Upper lobe of left lung (tissue), 4 donors: ENCODE data around the gene CROT.

ENCODE experiments used
- EP300 ChIP-seq, 4 donors: sonication (generic); formaldehyde crosslinking; IDR thresholded peaks; one replicate each; pipeline ENCODE4 v1.5.1; 2017; ENCODE audit warnings: antibody characterized with exemption in 4 of 4, control low read depth in 2 of 4
- POLR2A ChIP-seq, 4 donors: fragments of 450-650 bp; IDR thresholded peaks; one replicate each; pipeline ENCODE4 v1.5.1; 2016 to 2017; ENCODE audit warnings: antibody characterized with exemption in 4 of 4, mild to moderate bottlenecking in 2 of 4
- POLR2AphosphoS5 ChIP-seq, 2 donors: sonication (generic); formaldehyde crosslinking; IDR thresholded peaks; one replicate each; pipeline ENCODE4 v1.5.1; 2017; ENCODE audit warnings: antibody characterized with exemption in 2 of 2
- TF ChIP-seq, protein P1 (sequence below), 6 experiments: fragments of 450-650 bp in 4 of 6; fragments of 200-600 bp in 2 of 6; sonication (generic) in 2 of 6; IDR thresholded peaks; one replicate each; pipeline ENCODE4 v1.5.1; 2016 to 2019; ENCODE audit warnings: antibody characterized with exemption in 6 of 6

DNA sequence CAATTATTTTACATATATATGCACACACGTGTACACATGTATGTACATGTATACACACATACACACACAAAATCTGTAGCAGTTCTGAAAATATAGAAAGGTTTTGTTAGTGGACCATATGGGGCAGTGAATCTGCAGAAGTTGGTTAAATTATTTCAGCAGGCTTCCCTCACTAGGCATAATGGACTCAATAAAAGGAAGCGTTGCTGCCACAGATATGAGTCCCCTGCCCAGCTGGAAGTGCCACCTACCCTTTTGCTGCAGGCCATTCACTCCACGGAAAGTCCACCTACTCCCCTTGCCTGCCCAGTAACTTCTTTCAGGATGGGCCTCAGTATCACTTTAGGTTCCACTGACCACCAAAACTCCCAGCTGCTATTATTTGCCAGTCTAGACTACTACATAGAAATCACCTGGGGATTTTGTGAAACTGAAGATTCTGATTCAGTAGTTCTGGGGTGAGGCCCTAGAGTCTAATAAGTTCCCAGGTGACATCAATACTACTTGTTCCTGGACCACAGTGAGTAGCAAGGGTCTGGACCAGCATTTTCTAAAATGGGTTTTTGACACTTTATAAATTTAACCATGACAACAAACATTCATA lies 29.3 kb upstream of the CROT start:
- TF ChIP-seq, protein P1, sequence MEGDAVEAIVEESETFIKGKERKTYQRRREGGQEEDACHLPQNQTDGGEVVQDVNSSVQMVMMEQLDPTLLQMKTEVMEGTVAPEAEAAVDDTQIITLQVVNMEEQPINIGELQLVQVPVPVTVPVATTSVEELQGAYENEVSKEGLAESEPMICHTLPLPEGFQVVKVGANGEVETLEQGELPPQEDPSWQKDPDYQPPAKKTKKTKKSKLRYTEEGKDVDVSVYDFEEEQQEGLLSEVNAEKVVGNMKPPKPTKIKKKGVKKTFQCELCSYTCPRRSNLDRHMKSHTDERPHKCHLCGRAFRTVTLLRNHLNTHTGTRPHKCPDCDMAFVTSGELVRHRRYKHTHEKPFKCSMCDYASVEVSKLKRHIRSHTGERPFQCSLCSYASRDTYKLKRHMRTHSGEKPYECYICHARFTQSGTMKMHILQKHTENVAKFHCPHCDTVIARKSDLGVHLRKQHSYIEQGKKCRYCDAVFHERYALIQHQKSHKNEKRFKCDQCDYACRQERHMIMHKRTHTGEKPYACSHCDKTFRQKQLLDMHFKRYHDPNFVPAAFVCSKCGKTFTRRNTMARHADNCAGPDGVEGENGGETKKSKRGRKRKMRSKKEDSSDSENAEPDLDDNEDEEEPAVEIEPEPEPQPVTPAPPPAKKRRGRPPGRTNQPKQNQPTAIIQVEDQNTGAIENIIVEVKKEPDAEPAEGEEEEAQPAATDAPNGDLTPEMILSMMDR (IDR thresholded peaks at IDR 0.05), result no peak
- TF ChIP-seq POLR2A (IDR thresholded peaks at IDR 0.05) (no peak), POLR2AphosphoS5 (IDR thresholded peaks at IDR 0.05) (no peak), EP300 (IDR thresholded peaks at IDR 0.05) (no peak)
